NCI-H1048 (cell line): ENCODE data around the gene EIF2AK3.

Experiments used
- DNase-seq: peaks from one replicate; lab custom pipeline; 2025; lab: John Stamatoyannopoulos, UW

The EIF2AK3 gene

DNA sequence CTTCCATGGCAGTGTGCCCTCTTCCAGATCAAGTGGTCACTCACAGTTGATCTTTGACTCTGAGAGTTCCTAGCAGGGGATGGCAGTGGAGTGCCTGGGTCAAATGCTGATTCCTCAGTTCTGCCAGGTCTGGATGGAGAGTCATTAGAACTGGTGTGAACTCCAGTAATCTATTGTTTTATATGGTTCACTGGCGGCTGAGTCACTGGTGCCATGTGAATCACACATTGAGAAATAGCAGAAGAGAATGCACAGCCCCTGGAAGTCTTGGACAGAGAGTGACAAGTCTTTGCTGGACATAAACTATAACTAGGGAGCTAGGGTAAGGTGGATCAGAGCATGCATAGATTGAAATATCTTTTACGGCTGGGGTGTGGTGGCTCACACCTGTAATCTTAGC lies 86.9 kb downstream of the EIF2AK3 start:
- DNase-seq, result no peak

- DNase-seq, result no peak
These were observed 88.8 kb downstream of the EIF2AK3 start for GRCh38 chr2:88538362-88538917.

DNA sequence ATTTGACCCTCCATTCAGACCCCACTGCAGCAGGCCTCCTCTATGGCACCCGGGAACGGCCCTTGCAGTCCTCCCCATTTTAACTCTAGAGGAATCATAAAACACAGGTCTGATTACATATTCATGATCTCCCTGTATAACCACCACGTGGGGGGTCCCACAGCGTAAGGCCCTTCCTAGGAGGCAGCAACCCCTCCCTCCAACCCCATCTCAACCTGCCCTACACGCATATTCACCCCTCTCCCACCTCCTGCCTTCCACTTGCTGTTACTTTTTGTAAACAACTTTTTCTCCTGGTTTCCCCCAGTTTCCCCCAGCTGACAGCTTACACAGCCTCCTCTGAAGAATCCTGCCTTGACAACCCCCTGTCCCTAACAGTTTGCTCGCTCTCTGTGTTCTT lies 89.6 kb downstream of the EIF2AK3 start:
- no peak for DNase-seq

- DNase-seq, result no peak
These were observed 97.2 kb downstream of the EIF2AK3 start for GRCh38 chr2:88530081-88530480.

DNA sequence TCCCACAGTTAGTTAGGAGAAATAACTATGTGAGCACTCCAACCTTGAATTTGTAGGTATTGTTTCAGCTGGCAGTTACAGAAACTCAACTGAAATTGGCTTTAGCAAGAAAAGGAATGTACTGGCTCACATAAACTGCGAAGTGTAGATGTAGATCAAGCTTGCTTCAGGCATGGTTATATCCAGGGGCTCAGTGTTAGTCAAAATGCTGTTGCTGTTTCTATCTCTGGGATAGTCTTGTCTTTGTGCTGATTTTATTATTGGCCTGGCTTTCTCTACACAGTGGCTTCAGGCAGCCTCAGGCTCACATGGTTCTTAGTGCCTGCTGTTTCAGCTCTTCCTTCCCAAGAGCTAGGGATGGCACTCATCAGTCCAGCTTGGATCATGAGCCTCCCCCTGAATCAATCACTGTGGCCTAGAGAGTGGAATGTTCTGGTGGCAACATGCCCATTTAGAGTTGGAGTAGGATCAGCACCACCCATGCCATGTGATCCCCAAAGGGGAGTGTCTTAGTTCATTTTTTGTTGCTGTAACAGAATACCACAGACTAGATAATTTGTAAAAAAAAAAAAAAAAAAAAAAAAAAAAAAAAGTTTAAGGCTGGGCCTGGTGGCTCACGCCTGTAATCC lies 105.7 kb downstream of the EIF2AK3 start:
- no peak for DNase-seq

GRCh38 chr2:88517759-88518201 lies 109.5 kb downstream of the EIF2AK3 start:
- no peak for DNase-seq
